Tibial nerve (tissue), 4 donors: Measurements from ENCODE around the gene DCLK2. TPM values are rescaled to one million over a fixed set of nuclear protein-coding genes. Genes with fewer than 3 reads are reported as not detected.

Experiments
- DNase-seq, 2 donors: peaks; one replicate each; pipeline ENCODE4 v3.0.0-alpha.2; 2019; ENCODE audit warnings: low spot score in 2 of 2
- H3K27ac ChIP-seq, 4 donors: fragments of 200-600 bp; sonication (generic) in 3 of 4; one replicate each; pipeline ENCODE4 v1.5.1; 2017 to 2019; ENCODE audit warnings: mild to moderate bottlenecking in 1 of 4
- H3K27me3 ChIP-seq, 2 donors: fragments of 200-600 bp; sonication (generic) in 1 of 2; one replicate each; pipeline versions ENCODE4 v1.5.1 to v1.6.0; 2017 to 2019
- H3K36me3 ChIP-seq, 3 donors: fragments of 200-600 bp; sonication (generic); one replicate each; pipeline ENCODE4 v1.5.1; 2018 to 2019
- H3K4me1 ChIP-seq, 4 donors: fragments of 200-600 bp; sonication (generic) in 3 of 4; one replicate each; pipeline ENCODE4 v1.5.1; 2017 to 2019
- H3K4me3 ChIP-seq, 4 donors: fragments of 200-600 bp; sonication (generic) in 3 of 4; one replicate each; pipeline ENCODE4 v1.5.1; 2017 to 2019; ENCODE audit warnings: mild to moderate bottlenecking in 1 of 4, moderate library complexity in 1 of 4
- H3K9me3 ChIP-seq, 4 donors: fragments of 200-600 bp; sonication (generic) in 3 of 4; one replicate each; pipeline ENCODE4 v1.5.1; 2017 to 2019
- CTCF ChIP-seq, 5 experiments: fragments of 200-600 bp in 3 of 5; fragments of 450-650 bp in 2 of 5; sonication (generic) in 3 of 5; IDR thresholded peaks; one replicate each; pipeline ENCODE4 v1.5.1; 2016 to 2019; ENCODE audit warnings: antibody characterized with exemption in 5 of 5, mild to moderate bottlenecking in 3 of 5, moderate library complexity in 2 of 5
- EP300 ChIP-seq, 2 donors: sonication (generic); formaldehyde crosslinking; IDR thresholded peaks; one replicate each; pipeline ENCODE4 v1.6.1; 2017; ENCODE audit warnings: antibody characterized with exemption in 2 of 2, mild to moderate bottlenecking in 1 of 2
- POLR2A ChIP-seq, 2 donors: fragments of 450-650 bp; IDR thresholded peaks; one replicate each; pipeline ENCODE4 v1.6.1; 2017; ENCODE audit warnings: antibody characterized with exemption in 2 of 2, mild to moderate bottlenecking in 2 of 2, moderate library complexity in 2 of 2
- WGBS, 2 donors: methylation state at CpG; one replicate each; pipeline ENCODE4 v1.1.5; 2018; 5-methylcytosine and 5-hydroxymethylcytosine counted together
- total RNA-seq, 4 donors: library from RNA; depleted of rRNA; stranded (reverse); fragments of >200 nt; gene quantifications; one replicate each; pipeline ENCODE4 v1.1.0, GENCODE V29; 2016

DCLK2 gene
- total RNA-seq, 4 donors from 2014 or later: 9.8 to 15.6 (median 10.7) TPM

DNA sequence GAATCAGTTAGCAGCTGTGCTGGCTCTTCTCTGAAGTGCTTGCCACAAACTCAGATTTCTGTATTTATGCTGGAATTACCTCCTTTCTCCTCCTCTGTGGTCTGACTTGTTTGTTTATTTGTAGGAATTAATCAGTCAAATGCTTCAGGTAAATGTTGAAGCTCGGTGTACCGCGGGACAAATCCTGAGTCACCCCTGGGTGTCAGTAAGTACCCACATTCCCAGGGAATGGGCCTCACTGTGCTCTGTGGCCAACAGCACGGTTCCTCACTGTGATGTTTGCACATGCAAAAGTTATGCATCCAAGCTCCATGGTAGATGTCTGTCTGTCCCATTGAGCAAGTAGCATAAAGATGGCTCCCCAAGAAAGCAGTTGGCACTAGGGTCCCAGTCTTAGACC lies 169.9 kb downstream of the DCLK2 start:
- Histone ChIP-seq H3K4me3 (no peak overlapping the region), H3K9me3 (no peaks in the 10 kb centered on the region), H3K4me1 (no peaks in the 10 kb centered on the region), H3K27ac (no peak overlapping the region), H3K27me3 (no peaks in the 10 kb centered on the region), H3K36me3 (peaks cover 0 to 29% (median 0%) of the 10 kb centered on the region in 3 donors)
- 95 to 98% methylated on average over 4 of the region's 4 CpGs for WGBS, 2 donors
- no peak for DNase-seq
- TF ChIP-seq POLR2A (IDR thresholded peaks at IDR 0.05) (no peak), EP300 (IDR thresholded peaks at IDR 0.05) (no peak), CTCF (IDR thresholded peaks at IDR 0.05) (no peak)

GRCh38 chr4:150250293-150250997 lies 172.2 kb downstream of the DCLK2 start:
- 76 to 83% methylated on average over 4 to 9 of the region's 9 CpGs for WGBS, 2 donors
- no peak for DNase-seq
- TF ChIP-seq CTCF (IDR thresholded peaks at IDR 0.05) (no peak), EP300 (IDR thresholded peaks at IDR 0.05) (no peak), POLR2A (IDR thresholded peaks at IDR 0.05) (no peak)
- Histone ChIP-seq H3K27ac (no peak overlapping the region), H3K9me3 (no peaks in the 10 kb centered on the region), H3K36me3 (peaks cover 0 to 52% (median 0%) of the 10 kb centered on the region in 3 donors), H3K27me3 (no peaks in the 10 kb centered on the region), H3K4me3 (no peak overlapping the region), H3K4me1 (no peaks in the 10 kb centered on the region)

GRCh38 chr4:150250998-150251651 lies 172.9 kb downstream of the DCLK2 start:
- WGBS, 2 donors: no CpG with 5 or more reads among the region's 4 CpGs
- H3K36me3 ChIP-seq: peaks cover 0 to 59% (median 0%) of the 10 kb centered on the region in 3 donors
- H3K4me3 ChIP-seq: no peak overlapping the region
- no peaks in the 10 kb centered on the region for H3K4me1 ChIP-seq
- no peak for TF ChIP-seq CTCF (IDR thresholded peaks at IDR 0.05)
- TF ChIP-seq POLR2A (IDR thresholded peaks at IDR 0.05): no peak
- TF ChIP-seq EP300 (IDR thresholded peaks at IDR 0.05): no peak
- H3K9me3 ChIP-seq: no peaks in the 10 kb centered on the region
- no peak for DNase-seq
- H3K27ac ChIP-seq: no peak overlapping the region
- H3K27me3 ChIP-seq: no peaks in the 10 kb centered on the region

- H3K4me3 ChIP-seq: no peak overlapping the region
- no peak for DNase-seq
- H3K36me3 ChIP-seq: peaks cover 0 to 61% (median 0%) of the 10 kb centered on the region in 3 donors
- TF ChIP-seq POLR2A (IDR thresholded peaks at IDR 0.05) (no peak), CTCF (IDR thresholded peaks at IDR 0.05) (no peak), EP300 (IDR thresholded peaks at IDR 0.05) (no peak)
- no peaks in the 10 kb centered on the region for H3K27me3 ChIP-seq
- no peaks in the 10 kb centered on the region for H3K9me3 ChIP-seq
- WGBS, 2 donors: 73 to 84% methylated on average over 7 of the region's 7 CpGs
- no peak overlapping the region for H3K27ac ChIP-seq
- no peaks in the 10 kb centered on the region for H3K4me1 ChIP-seq
Measured at GRCh38 chr4:150251752-150252190, 173.5 kb downstream of the DCLK2 start.

GRCh38 chr4:150252306-150252705 lies 174.1 kb downstream of the DCLK2 start:
- no peaks in the 10 kb centered on the region for H3K9me3 ChIP-seq
- H3K27me3 ChIP-seq: no peaks in the 10 kb centered on the region
- DNase-seq: no peak
- no peaks in the 10 kb centered on the region for H3K4me1 ChIP-seq
- peaks cover 0 to 61% (median 0%) of the 10 kb centered on the region in 3 donors for H3K36me3 ChIP-seq
- H3K4me3 ChIP-seq: no peak overlapping the region
- H3K27ac ChIP-seq: no peak overlapping the region
- no peak for TF ChIP-seq POLR2A (IDR thresholded peaks at IDR 0.05)
- no peak for TF ChIP-seq EP300 (IDR thresholded peaks at IDR 0.05)
- no peak for TF ChIP-seq CTCF (IDR thresholded peaks at IDR 0.05)
- 86 to 93% methylated on average over 6 of the region's 6 CpGs for WGBS, 2 donors
